ENCODE measurements around the gene IPO5.
"Not testable (repeated sequence)": the region's sequence is repeated elsewhere in the genome, so short reads cannot be mapped to it uniquely, and the experiment has no call there.

Gene IPO5

GRCh38 chr13:97945792-97946419 lies 7.6 kb upstream of the IPO5 start:
- in situ Hi-C loops (cut with MboI; ENCODE audit: low sequenced_read_pairs, unreplicated experiment), result no loop called here
- no peak for TF ChIP-seq CTCF (IDR thresholded peaks at IDR 0.05; ENCODE audit: borderline replicate concordance, control extremely low read depth, extremely low read depth, insufficient read depth, missing control alignments)
- DNase-seq (ENCODE audit: low spot score), result no peak

GRCh38 chr13:97946951-97947588 lies 6.4 kb upstream of the IPO5 start:
- in situ Hi-C loops (cut with MboI; ENCODE audit: low sequenced_read_pairs, unreplicated experiment), result no loop called here
- TF ChIP-seq CTCF (IDR thresholded peaks at IDR 0.05; ENCODE audit: borderline replicate concordance, control extremely low read depth, extremely low read depth, insufficient read depth, missing control alignments), result no peak
- DNase-seq (ENCODE audit: low spot score), result no peak

- no peak for DNase-seq (ENCODE audit: low spot score)
- in situ Hi-C loops (cut with MboI; ENCODE audit: low sequenced_read_pairs, unreplicated experiment), result no loop called here
- TF ChIP-seq CTCF (IDR thresholded peaks at IDR 0.05; ENCODE audit: borderline replicate concordance, control extremely low read depth, extremely low read depth, insufficient read depth, missing control alignments), result no peak
These were observed 5.4 kb upstream of the IPO5 start for GRCh38 chr13:97948041-97948440.

GRCh38 chr13:97949316-97949715 lies 4.2 kb upstream of the IPO5 start:
- in situ Hi-C loops (cut with MboI; ENCODE audit: low sequenced_read_pairs, unreplicated experiment), result not testable (repeated sequence)

GRCh38 chr13:97951376-97951775 lies 2.1 kb upstream of the IPO5 start:
- in situ Hi-C loops (cut with MboI; ENCODE audit: low sequenced_read_pairs, unreplicated experiment), result no loop called here
- TF ChIP-seq CTCF (IDR thresholded peaks at IDR 0.05; ENCODE audit: borderline replicate concordance, control extremely low read depth, extremely low read depth, insufficient read depth, missing control alignments), result no peak
- DNase-seq (ENCODE audit: low spot score), result no peak

More at GRCh38 chr13:97949316-97949715, 4.2 kb upstream of the IPO5 start:
- not testable (repeated sequence) for DNase-seq (ENCODE audit: low spot score)

- DNase-seq (ENCODE audit: low spot score); in situ Hi-C loops (cut with MboI; ENCODE audit: low sequenced_read_pairs, unreplicated experiment): not testable (repeated sequence)
These were observed 644 bp upstream of the IPO5 start for GRCh38 chr13:97952831-97953230.

GRCh38 chr13:97961340-97961739 lies 7.9 kb downstream of the IPO5 start:
- TF ChIP-seq CTCF (IDR thresholded peaks at IDR 0.05; ENCODE audit: borderline replicate concordance, control extremely low read depth, extremely low read depth, insufficient read depth, missing control alignments), result no peak
- DNase-seq (ENCODE audit: low spot score), result no peak
- in situ Hi-C loops (cut with MboI; ENCODE audit: low sequenced_read_pairs, unreplicated experiment), result no loop called here

Measured in GM13976 (cell line).